WERI-Rb-1 (cell line): ENCODE measurements around the gene P3H2.

ENCODE experiments used
- DNase-seq: peaks from one replicate; pipeline ENCODE4 v3.0.0-alpha.2; 2020
- H3K27ac ChIP-seq: fragments of 250-450 bp; sonication (Bioruptor Pico); 2 replicates; pipeline ENCODE4 v1.5.1; 2020; ENCODE audit warnings: mild to moderate bottlenecking, moderate library complexity
- H3K27me3 ChIP-seq: fragments of 250-450 bp; sonication (Bioruptor Pico); 2 replicates; pipeline ENCODE4 v1.5.1; 2021; ENCODE audit warnings: mild to moderate bottlenecking, low read depth, moderate library complexity; ENCODE audit not compliant: insufficient read depth, severe bottlenecking
- H3K36me3 ChIP-seq: fragments of 250-450 bp; sonication (Bioruptor Pico); 2 replicates; pipeline ENCODE4 v1.5.1; 2020; ENCODE audit warnings: mild to moderate bottlenecking, moderate library complexity
- H3K4me3 ChIP-seq: 2 replicates; pipeline ENCODE4 v1.5.1; 2011; ENCODE audit warnings: low read depth, mild to moderate bottlenecking, control low read depth, low read length
- H3K9me3 ChIP-seq: fragments of 250-450 bp; sonication (Bioruptor Pico); 2 replicates; pipeline ENCODE4 v1.5.1; 2021; ENCODE audit warnings: mild to moderate bottlenecking, moderate library complexity; ENCODE audit not compliant: severe bottlenecking
- TF ChIP-seq, protein P1 (sequence below): IDR thresholded peaks from 2 replicates; pipeline ENCODE4 v1.5.1; 2011; ENCODE audit warnings: low read depth, mild to moderate bottlenecking, control low read depth, inconsistent platforms, low read length

The P3H2 gene

GRCh38 chr3:189978753-189979152, 141.9 kb downstream of the P3H2 start:
- Histone ChIP-seq H3K9me3 (no peaks in the 10 kb centered on the region), H3K27ac (no peak overlapping the region), H3K36me3 (no peaks in the 10 kb centered on the region), H3K27me3 (no peaks in the 10 kb centered on the region), H3K4me3 (no peak overlapping the region)
- TF ChIP-seq, protein P1, sequence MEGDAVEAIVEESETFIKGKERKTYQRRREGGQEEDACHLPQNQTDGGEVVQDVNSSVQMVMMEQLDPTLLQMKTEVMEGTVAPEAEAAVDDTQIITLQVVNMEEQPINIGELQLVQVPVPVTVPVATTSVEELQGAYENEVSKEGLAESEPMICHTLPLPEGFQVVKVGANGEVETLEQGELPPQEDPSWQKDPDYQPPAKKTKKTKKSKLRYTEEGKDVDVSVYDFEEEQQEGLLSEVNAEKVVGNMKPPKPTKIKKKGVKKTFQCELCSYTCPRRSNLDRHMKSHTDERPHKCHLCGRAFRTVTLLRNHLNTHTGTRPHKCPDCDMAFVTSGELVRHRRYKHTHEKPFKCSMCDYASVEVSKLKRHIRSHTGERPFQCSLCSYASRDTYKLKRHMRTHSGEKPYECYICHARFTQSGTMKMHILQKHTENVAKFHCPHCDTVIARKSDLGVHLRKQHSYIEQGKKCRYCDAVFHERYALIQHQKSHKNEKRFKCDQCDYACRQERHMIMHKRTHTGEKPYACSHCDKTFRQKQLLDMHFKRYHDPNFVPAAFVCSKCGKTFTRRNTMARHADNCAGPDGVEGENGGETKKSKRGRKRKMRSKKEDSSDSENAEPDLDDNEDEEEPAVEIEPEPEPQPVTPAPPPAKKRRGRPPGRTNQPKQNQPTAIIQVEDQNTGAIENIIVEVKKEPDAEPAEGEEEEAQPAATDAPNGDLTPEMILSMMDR, result no peak
- DNase-seq, result no peak

DNA sequence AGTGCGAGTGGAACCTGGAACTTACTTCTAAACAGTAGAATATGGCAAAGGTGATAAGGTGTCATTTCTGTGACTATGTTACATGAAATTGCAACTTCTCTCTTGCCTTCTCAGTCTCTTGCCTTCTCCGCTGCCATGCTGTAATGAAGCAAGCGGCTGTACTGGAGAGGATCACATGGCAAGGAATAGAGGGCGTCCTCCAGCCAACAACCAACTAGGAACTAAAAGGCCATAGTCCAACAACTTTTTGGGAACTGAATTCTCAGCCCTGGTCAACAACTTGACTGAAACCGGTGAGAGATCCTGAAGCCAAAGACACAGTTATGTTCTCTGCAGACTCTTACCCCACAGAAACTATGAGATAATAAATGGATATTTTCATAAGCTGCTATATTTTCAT, 143.5 kb downstream of the P3H2 start:
- Histone ChIP-seq H3K36me3 (no peaks in the 10 kb centered on the region), H3K27ac (no peak overlapping the region), H3K9me3 (no peaks in the 10 kb centered on the region), H3K27me3 (no peaks in the 10 kb centered on the region), H3K4me3 (no peak overlapping the region)
- TF ChIP-seq, protein P1, result no peak
- no peak for DNase-seq

DNA sequence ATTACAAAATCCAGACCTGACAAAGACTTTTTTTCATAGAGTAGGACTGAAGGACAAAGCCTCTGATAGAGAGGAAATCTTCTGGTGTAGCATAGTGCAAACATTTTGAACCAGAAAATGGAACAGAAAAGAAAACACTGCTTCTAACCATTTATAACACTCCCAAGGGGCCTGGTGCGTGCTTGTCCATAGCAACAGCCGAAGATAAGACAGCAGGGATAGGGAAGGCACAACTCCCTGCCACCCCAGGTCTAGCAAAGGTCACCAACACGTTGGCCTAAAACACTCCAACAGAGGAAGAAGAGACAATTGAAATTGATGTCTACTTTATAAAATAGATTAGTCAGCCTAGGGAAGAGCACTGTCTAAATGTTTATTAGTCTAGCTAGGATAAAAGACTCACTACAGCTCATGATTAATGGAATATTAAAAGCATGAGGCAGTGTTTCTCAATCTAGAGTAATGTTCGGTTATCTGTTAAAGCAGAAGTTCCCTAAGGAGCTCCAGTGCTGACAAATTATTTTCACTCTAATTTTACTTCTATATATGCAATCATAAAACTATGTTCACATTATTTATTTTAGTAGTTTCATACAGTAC, 145.2 kb downstream of the P3H2 start:
- TF ChIP-seq, protein P1, result no peak
- Histone ChIP-seq H3K4me3 (no peak overlapping the region), H3K27ac (no peak overlapping the region), H3K9me3 (no peaks in the 10 kb centered on the region), H3K36me3 (no peaks in the 10 kb centered on the region), H3K27me3 (no peaks in the 10 kb centered on the region)
- DNase-seq, result no peak

- DNase-seq, result no peak
- TF ChIP-seq, protein P1, result no peak
- no peaks in the 10 kb centered on the region for H3K9me3 ChIP-seq
- no peaks in the 10 kb centered on the region for H3K27me3 ChIP-seq
- no peaks in the 10 kb centered on the region for H3K36me3 ChIP-seq
- no peak overlapping the region for H3K4me3 ChIP-seq
- H3K27ac ChIP-seq, result no peak overlapping the region
These were observed 146.3 kb downstream of the P3H2 start for GRCh38 chr3:189974359-189974758.

- Histone ChIP-seq H3K4me3 (no peak overlapping the region), H3K27me3 (no peaks in the 10 kb centered on the region), H3K9me3 (no peaks in the 10 kb centered on the region), H3K27ac (no peak overlapping the region), H3K36me3 (no peaks in the 10 kb centered on the region)
- TF ChIP-seq, protein P1, result peak; percentile 23; the same call in 1 of the 2 replicates
- DNase-seq, result no peak
These were observed 153.3 kb downstream of the P3H2 start for GRCh38 chr3:189967254-189967865.

DNA sequence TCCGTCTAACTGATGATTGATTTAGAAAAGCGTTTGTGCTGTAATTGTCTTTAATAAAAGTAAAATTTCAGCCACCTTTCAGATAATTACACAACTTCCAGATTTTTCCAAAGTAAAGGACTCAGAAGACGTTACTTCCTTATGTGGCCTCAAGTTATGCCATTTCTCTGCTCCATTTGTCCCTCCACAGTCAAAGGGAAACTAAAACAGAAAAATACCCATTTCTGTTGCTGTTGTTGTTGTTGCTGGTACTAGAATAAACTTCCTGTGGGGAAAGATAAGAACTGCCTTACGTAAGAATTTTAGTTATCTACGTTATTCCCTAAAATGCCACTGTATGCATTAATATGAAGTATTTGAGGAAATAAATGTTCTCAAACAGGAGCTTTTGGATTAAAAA, 153.9 kb downstream of the P3H2 start:
- no peaks in the 10 kb centered on the region for H3K36me3 ChIP-seq
- no peak overlapping the region for H3K4me3 ChIP-seq
- H3K27me3 ChIP-seq, result no peaks in the 10 kb centered on the region
- TF ChIP-seq, protein P1, result no peak
- no peak for DNase-seq
- H3K9me3 ChIP-seq, result no peaks in the 10 kb centered on the region
- no peak overlapping the region for H3K27ac ChIP-seq
